ENCODE results near the gene CNNM4.

Gene CNNM4

GRCh38 chr2:96842600-96842999, 81.9 kb downstream of the CNNM4 start:
- H3K4me3 ChIP-seq (ENCODE audit: low read length): no peak overlapping the region
- no peaks in the 10 kb centered on the region for H3K9me3 ChIP-seq (ENCODE audit: control insufficient read depth, low read length)
- H3K4me1 ChIP-seq (ENCODE audit: control insufficient read depth, insufficient read depth, low read length): no peaks in the 10 kb centered on the region
- DNase-seq (ENCODE audit: low read depth): no peak
- H3K27me3 ChIP-seq (replicated peaks; ENCODE audit: control insufficient read depth, insufficient read depth, low read length): no peaks in the 10 kb centered on the region
- peaks cover 7% of the 10 kb centered on the region for H3K36me3 ChIP-seq (ENCODE audit: control insufficient read depth, insufficient read depth, low read length, severe bottlenecking)
- H3K9ac ChIP-seq (ENCODE audit: low read length): no peak overlapping the region

- Histone ChIP-seq H3K4me3 (ENCODE audit: low read length) (no peak within 1 kb of the TSS), H3K9ac (ENCODE audit: low read length) (no peak within 1 kb of the TSS), H3K36me3 (ENCODE audit: control insufficient read depth, insufficient read depth, low read length, severe bottlenecking) (peaks cover 14% of the 10 kb centered on the region), H3K9me3 (ENCODE audit: control insufficient read depth, low read length) (no peaks in the 10 kb centered on the region), H3K27me3 (replicated peaks; ENCODE audit: control insufficient read depth, insufficient read depth, low read length) (no peaks in the 10 kb centered on the region), H3K4me1 (ENCODE audit: control insufficient read depth, insufficient read depth, low read length) (no peaks in the 10 kb centered on the region)
- DNase-seq (ENCODE audit: low read depth): no peak
Measured at GRCh38 chr2:96843538-96844268, 83.0 kb downstream of the CNNM4 start, which contains the start of gene ANKRD23. Gene ANKRD23, minus strand, starts transcription at chr2:96844021. Its CDS starts 29 bp downstream, at chr2:96843992.

GRCh38 chr2:96844405-96844808, 83.7 kb downstream of the CNNM4 start:
- H3K4me3 ChIP-seq (ENCODE audit: low read length): no peak overlapping the region
- H3K36me3 ChIP-seq (ENCODE audit: control insufficient read depth, insufficient read depth, low read length, severe bottlenecking): peaks cover 14% of the 10 kb centered on the region
- no peaks in the 10 kb centered on the region for H3K4me1 ChIP-seq (ENCODE audit: control insufficient read depth, insufficient read depth, low read length)
- no peaks in the 10 kb centered on the region for H3K9me3 ChIP-seq (ENCODE audit: control insufficient read depth, low read length)
- no peaks in the 10 kb centered on the region for H3K27me3 ChIP-seq (replicated peaks; ENCODE audit: control insufficient read depth, insufficient read depth, low read length)
- no peak overlapping the region for H3K9ac ChIP-seq (ENCODE audit: low read length)
- no peak for DNase-seq (ENCODE audit: low read depth)

DNA sequence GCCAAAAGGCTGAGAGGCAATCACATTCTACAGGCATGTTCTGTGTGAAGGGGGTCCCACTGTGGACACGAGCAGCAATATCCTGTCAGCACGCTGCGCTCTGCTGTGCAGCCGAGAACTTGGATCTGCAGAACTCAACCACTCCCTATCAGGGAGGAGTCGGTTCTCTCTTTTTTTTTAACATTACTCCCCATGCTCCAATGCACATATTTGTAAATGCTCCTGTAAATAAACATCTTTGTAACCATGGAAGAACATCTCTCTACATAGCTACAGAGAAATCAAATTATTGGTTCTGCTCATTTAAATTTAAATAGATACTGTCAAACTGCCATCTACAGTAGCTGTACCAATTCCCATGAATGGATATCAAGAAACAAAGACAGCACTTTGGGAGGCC, 86.1 kb downstream of the CNNM4 start:
- H3K4me1 ChIP-seq (ENCODE audit: control insufficient read depth, insufficient read depth, low read length): no peaks in the 10 kb centered on the region
- no peaks in the 10 kb centered on the region for H3K9me3 ChIP-seq (ENCODE audit: control insufficient read depth, low read length)
- H3K27me3 ChIP-seq (replicated peaks; ENCODE audit: control insufficient read depth, insufficient read depth, low read length): no peaks in the 10 kb centered on the region
- H3K4me3 ChIP-seq (ENCODE audit: low read length): no peak overlapping the region
- DNase-seq (ENCODE audit: low read depth): no peak
- H3K36me3 ChIP-seq (ENCODE audit: control insufficient read depth, insufficient read depth, low read length, severe bottlenecking): peaks cover 29% of the 10 kb centered on the region
- no peak overlapping the region for H3K9ac ChIP-seq (ENCODE audit: low read length)

- H3K9me3 ChIP-seq (ENCODE audit: control insufficient read depth, low read length): no peaks in the 10 kb centered on the region
- H3K4me1 ChIP-seq (ENCODE audit: control insufficient read depth, insufficient read depth, low read length): no peaks in the 10 kb centered on the region
- no peak overlapping the region for H3K9ac ChIP-seq (ENCODE audit: low read length)
- no peak overlapping the region for H3K4me3 ChIP-seq (ENCODE audit: low read length)
- H3K36me3 ChIP-seq (ENCODE audit: control insufficient read depth, insufficient read depth, low read length, severe bottlenecking): peaks cover 31% of the 10 kb centered on the region
- no peaks in the 10 kb centered on the region for H3K27me3 ChIP-seq (replicated peaks; ENCODE audit: control insufficient read depth, insufficient read depth, low read length)
- no peak for DNase-seq (ENCODE audit: low read depth)
Measured at GRCh38 chr2:96847586-96847985, 86.9 kb downstream of the CNNM4 start.

DNA sequence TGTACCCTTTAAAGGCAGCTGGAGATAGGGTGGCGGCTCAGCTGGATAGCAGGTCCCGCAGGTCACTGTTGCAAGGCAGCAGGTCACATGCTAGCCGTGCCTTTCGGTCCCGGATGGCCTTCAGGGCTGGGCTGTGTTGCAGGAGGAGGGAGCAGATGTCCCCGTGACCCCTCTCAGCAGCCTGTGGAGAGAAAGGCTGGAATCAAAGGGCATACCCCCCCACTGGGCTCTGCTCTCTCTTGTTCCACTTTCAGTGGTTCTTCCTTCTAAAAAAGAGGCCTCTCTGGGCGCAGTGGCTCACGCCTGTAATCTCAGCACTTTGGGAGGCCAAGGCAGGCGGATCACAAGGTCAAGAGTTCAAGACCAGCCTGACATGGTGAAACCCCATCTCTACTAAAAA, 87.6 kb downstream of the CNNM4 start:
- peaks cover 36% of the 10 kb centered on the region for H3K36me3 ChIP-seq (ENCODE audit: control insufficient read depth, insufficient read depth, low read length, severe bottlenecking)
- no peak for DNase-seq (ENCODE audit: low read depth)
- H3K9me3 ChIP-seq (ENCODE audit: control insufficient read depth, low read length): no peaks in the 10 kb centered on the region
- no peaks in the 10 kb centered on the region for H3K4me1 ChIP-seq (ENCODE audit: control insufficient read depth, insufficient read depth, low read length)
- no peak overlapping the region for H3K9ac ChIP-seq (ENCODE audit: low read length)
- H3K27me3 ChIP-seq (replicated peaks; ENCODE audit: control insufficient read depth, insufficient read depth, low read length): no peaks in the 10 kb centered on the region
- no peak overlapping the region for H3K4me3 ChIP-seq (ENCODE audit: low read length)

DNA sequence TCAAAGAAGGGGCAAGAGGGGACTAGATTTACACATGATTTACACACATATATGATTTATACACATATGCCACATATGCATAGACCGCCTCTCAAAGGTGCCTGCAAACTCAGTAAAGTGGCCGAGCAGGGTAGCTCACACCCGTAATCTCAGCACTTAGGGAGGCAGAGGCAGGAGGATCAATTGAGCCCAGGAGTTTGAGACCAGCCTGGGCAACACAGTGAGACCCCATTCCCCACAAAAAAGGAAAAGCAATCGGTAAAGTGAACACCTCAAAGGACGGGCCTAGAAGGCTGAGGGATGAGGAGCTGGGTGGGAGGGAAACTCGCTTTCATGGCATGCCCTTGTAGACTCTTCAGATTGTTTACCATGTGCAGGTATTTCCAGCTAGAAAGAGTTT, 92.0 kb downstream of the CNNM4 start:
- Histone ChIP-seq H3K27me3 (replicated peaks; ENCODE audit: control insufficient read depth, insufficient read depth, low read length) (no peaks in the 10 kb centered on the region), H3K4me3 (ENCODE audit: low read length) (no peak overlapping the region), H3K36me3 (ENCODE audit: control insufficient read depth, insufficient read depth, low read length, severe bottlenecking) (peaks cover 34% of the 10 kb centered on the region)

DNA sequence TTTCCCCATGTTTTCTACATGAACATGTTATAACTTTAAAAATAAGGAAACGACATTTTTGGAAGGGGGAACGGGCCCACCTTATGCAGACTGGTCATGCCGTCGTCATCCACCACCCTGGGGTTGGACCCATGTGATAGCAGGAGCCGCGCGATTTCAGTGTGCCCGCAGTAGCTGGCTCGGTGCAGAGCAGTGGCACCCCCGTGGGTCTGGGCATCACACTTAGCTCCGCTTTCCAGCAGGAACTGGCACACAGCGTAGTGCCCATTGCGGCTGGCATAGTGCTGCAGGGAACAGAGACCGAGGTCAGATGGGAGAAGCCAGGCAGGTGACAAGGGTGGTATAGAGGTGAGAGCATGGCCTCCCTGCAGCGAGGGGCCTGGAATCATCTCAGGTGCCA, 92.6 kb downstream of the CNNM4 start:
- Histone ChIP-seq H3K36me3 (ENCODE audit: control insufficient read depth, insufficient read depth, low read length, severe bottlenecking) (peaks cover 28% of the 10 kb centered on the region), H3K4me3 (ENCODE audit: low read length) (no peak overlapping the region), H3K9me3 (ENCODE audit: control insufficient read depth, low read length) (no peaks in the 10 kb centered on the region), H3K4me1 (ENCODE audit: control insufficient read depth, insufficient read depth, low read length) (peaks cover 14% of the 10 kb centered on the region), H3K9ac (ENCODE audit: low read length) (no peak overlapping the region), H3K27me3 (replicated peaks; ENCODE audit: control insufficient read depth, insufficient read depth, low read length) (no peaks in the 10 kb centered on the region)
- no peak for DNase-seq (ENCODE audit: low read depth)

More for the DNA sequence above, 92.0 kb downstream of the CNNM4 start:
- no peak for DNase-seq (ENCODE audit: low read depth)
- H3K4me1 ChIP-seq (ENCODE audit: control insufficient read depth, insufficient read depth, low read length): peaks cover 14% of the 10 kb centered on the region
- no peaks in the 10 kb centered on the region for H3K9me3 ChIP-seq (ENCODE audit: control insufficient read depth, low read length)
- H3K9ac ChIP-seq (ENCODE audit: low read length): no peak overlapping the region

DNA sequence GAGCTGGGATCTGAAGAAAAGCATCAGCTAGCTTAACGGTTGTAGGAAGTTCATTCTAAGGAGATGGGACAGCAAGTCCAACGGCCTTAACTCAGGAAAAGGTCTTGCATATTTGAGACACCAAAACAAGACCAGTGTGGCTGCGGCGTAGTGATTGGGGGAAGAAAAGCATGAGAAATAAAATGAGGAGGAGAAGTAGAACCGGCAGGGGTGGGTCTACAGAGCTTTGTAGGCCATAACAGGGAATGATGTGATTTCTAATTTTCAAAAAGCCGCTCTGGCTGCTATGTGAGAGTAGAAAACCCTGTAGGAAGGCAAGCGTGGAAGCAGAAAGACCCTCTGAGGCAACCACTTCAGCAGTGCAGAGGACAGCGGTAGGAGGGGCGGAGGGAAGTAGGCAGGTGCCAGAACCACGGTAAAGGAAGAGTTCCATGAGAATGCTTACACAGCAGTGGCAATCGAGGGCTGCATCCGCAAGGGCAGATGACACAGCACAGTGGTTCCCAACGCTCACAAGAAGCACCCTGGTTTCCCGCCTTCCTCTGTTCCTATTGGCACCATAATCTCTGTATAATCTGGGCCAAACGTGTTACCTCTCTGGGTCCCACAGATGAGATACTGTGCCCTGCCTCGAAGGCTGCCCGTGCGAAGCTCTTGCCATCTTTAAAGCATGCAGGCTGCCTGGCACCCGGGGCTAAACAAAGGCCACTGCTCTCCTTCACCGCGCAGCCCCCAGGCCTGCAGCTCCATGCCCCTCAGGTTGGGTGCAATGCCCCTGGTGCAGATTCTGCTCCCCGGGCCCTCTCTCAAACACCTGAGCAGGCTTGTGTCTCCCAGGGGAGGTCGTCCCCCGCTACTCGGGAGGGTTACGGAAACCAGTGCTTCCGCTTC, 96.3 kb downstream of the CNNM4 start:
- Histone ChIP-seq H3K4me1 (ENCODE audit: control insufficient read depth, insufficient read depth, low read length) (peaks cover 27% of the 10 kb centered on the region), H3K27me3 (replicated peaks; ENCODE audit: control insufficient read depth, insufficient read depth, low read length) (no peaks in the 10 kb centered on the region), H3K9me3 (ENCODE audit: control insufficient read depth, low read length) (no peaks in the 10 kb centered on the region), H3K9ac (ENCODE audit: low read length) (peak overlapping the region; percentile 88), H3K36me3 (ENCODE audit: control insufficient read depth, insufficient read depth, low read length, severe bottlenecking) (peaks cover 34% of the 10 kb centered on the region), H3K4me3 (ENCODE audit: low read length) (peak overlapping the region; percentile 88)
- peak; percentile 46 for DNase-seq (ENCODE audit: low read depth)

- Histone ChIP-seq H3K4me1 (ENCODE audit: control insufficient read depth, insufficient read depth, low read length) (peaks cover 32% of the 10 kb centered on the region), H3K36me3 (ENCODE audit: control insufficient read depth, insufficient read depth, low read length, severe bottlenecking) (peaks cover 33% of the 10 kb centered on the region), H3K9me3 (ENCODE audit: control insufficient read depth, low read length) (no peaks in the 10 kb centered on the region), H3K27me3 (replicated peaks; ENCODE audit: control insufficient read depth, insufficient read depth, low read length) (no peaks in the 10 kb centered on the region), H3K9ac (ENCODE audit: low read length) (peak within 1 kb of the TSS; percentile 88), H3K4me3 (ENCODE audit: low read length) (peak within 1 kb of the TSS; percentile 88)
- DNase-seq (ENCODE audit: low read depth): peak; percentile 99
Measured at GRCh38 chr2:96857667-96858372, 97.1 kb downstream of the CNNM4 start, which contains the start of gene ANKRD39. Gene ANKRD39, minus strand, starts transcription at chr2:96858016. Its CDS starts 29 bp downstream, at chr2:96857987.

Measured in adipocyte (in vitro differentiated cells).